Measurements from ENCODE around the gene DPP6. TPM values are rescaled to one million over a fixed set of nuclear protein-coding genes. Genes with fewer than 3 reads are reported as not detected.
"Not testable (repeated sequence)": the region's sequence is repeated elsewhere in the genome, so short reads cannot be mapped to it uniquely, and the experiment has no call there.

Gene DPP6
- total RNA-seq = 10 to 100 TPM; 13.4 to 33.2 (median 26.8) TPM

DNA sequence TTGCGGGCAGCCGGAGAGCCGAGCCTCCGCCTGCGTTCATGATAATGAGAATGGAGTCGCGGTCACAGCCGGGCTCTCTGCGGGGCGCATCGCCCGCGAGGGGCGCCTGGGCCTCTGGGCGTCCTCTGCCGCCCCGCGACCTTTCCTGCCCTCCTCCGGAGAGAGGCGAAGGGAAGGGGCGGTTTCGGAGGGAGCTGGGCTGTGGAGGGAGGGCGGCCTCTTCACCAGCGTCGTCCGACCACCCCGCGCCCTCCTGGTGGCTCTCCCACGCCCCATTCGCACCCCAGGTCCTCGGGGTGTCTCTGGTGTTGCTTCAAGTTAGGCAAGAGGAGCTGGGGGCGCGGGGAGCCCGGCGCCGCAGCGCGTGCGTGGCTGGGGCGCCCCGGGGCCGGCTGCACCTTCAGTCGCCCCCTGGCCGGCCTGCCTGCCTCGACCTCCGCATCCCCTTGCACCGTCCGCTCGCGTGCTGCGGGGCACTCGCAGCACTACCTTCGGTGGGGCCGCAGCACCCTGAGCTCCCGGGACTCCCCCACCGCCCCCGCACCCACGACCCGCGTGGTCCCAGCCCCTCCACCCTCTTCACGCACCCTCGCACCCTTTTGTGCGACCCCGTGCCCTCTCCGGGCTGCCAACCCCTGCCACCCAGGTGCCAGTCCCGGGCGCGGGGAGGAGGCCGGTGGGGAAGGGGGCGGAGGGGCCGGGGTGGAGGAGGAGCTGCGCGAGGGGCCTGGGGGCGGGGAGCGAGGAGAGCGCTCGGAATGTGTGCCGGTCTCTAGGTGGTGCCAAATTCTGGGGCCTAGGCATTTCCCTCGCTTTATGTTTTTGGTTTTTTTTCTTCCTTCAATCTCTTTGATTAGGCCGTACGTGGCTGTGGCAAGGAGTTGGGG is at the start of gene DPP6:
Gene DPP6, plus strand, starts transcription at position 756 of the 887 bp plus-strand sequence.
- H3K36me3 ChIP-seq; intact Hi-C loops (cut with DNase I); H3K27ac ChIP-seq (replicated peaks in 1 of 4); H3K9me3 ChIP-seq: not testable (repeated sequence)
- H3K4me1 ChIP-seq = peaks cover 0 to 20% (median 12%) of the 10 kb centered on the region in 4 donors
- peak within 1 kb of the TSS; percentile 22 to 28 (median 26) for H3K4me3 ChIP-seq
- DNase-seq (ENCODE audit: extremely low spot score) = peak; percentile 70
- H3K27me3 ChIP-seq = peaks cover 0 to 27% (median 5%) of the 10 kb centered on the region in 4 donors
- WGBS = 5% methylated on average over 16 of the region's 81 CpGs

DNA sequence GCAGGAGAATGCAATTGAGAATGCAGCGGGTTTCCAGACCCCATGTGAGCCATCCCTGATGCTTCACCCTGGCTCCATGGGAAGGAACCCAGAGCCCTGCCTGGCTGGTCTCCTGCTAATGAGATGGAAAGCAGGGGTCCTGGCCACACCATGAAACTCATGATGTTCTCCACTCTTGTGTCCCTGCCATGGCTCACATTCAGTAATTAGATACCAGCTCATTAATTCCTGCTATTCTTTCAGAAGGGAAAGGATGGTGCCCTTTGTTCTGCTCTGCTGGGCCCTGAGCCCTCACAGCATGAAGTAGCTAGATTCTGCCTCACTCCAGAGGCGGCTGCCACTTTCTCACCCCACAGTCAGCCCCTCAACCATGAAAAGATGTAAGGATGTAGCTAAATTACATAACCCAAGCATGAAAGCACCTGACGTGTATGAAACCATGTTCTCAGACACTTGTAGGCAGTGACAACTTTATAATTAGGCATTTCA is 42.7 kb upstream of the DPP6 start:
- H3K9me3 ChIP-seq; H3K36me3 ChIP-seq; H3K4me1 ChIP-seq; DNase-seq (ENCODE audit: extremely low spot score); H3K27me3 ChIP-seq; H3K27ac ChIP-seq (replicated peaks in 1 of 4); H3K4me3 ChIP-seq; intact Hi-C loops (cut with DNase I): not testable (repeated sequence)
- 74% methylated on average over 2 of the region's 3 CpGs for WGBS

DNA sequence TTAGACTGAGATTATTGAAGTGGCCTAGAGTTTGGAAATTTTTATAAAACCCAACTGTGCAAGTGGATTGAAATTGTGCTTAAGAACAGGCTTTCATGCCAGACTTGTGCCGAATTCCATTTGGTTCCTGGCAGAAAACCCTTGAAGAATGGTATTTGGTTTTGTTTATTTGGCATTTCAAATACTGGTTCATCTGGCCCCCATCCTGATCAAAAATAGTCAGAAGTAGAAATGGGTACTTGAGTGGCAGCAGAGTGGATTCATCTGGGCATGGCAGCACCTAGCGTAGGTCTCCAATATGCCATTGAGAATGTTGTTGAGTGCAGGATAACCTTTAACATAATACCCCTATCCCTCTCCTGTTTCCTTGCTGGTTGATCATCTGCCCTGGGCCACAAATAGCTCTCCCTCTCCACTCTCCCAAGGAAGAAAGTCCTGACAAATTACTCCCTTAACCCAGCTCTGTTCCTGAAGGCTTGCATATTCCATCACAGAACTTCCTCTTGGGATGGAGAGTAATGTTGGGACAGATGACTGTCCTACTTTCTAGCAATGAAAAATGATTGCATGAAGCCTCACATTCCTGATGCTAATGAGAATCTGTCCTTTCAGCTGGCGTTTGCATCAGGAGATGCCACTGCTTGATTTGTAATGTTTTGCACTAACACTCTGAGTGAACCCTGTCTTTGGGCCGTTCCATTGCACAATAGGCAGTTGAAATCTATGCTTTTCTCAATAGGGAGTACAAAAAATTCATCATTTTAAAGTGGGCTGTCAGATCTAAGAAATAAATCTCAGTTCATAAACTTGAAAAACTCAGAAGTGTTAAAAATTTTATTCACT is 41.3 kb upstream of the DPP6 start:
- 82% methylated on average over 3 of the region's 4 CpGs for WGBS
- H3K4me3 ChIP-seq; intact Hi-C loops (cut with DNase I); H3K27ac ChIP-seq (replicated peaks in 1 of 4); H3K9me3 ChIP-seq; H3K36me3 ChIP-seq; H3K27me3 ChIP-seq; H3K4me1 ChIP-seq: not testable (repeated sequence)
- DNase-seq (ENCODE audit: extremely low spot score) = peak; percentile 55

DNA sequence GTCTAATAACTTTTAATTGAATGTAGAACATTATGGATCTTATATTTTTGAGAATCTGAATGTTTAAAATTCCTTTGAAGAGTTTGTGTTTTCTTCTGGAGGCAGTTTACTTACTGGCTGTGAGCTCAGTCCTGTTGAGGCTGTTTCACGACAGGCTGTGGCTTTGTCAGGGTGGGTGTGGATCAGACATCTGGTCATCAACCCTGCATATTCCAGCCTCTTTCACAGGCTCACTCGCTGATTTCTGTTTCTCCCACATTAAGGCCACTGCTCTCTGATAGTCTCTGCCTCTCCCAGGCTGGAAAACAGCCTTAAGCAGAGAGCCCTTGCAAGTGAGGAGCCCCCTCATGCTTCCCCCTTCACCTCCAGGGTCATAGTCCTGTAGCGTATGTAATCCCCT is 39.4 kb upstream of the DPP6 start:
- H3K9me3 ChIP-seq; H3K27me3 ChIP-seq; intact Hi-C loops (cut with DNase I); H3K36me3 ChIP-seq; H3K4me3 ChIP-seq; H3K27ac ChIP-seq (replicated peaks in 1 of 4); H3K4me1 ChIP-seq: not testable (repeated sequence)
- DNase-seq (ENCODE audit: extremely low spot score) = peak; percentile 57
- WGBS = 61% methylated on average over 3 of the region's 3 CpGs

DNA sequence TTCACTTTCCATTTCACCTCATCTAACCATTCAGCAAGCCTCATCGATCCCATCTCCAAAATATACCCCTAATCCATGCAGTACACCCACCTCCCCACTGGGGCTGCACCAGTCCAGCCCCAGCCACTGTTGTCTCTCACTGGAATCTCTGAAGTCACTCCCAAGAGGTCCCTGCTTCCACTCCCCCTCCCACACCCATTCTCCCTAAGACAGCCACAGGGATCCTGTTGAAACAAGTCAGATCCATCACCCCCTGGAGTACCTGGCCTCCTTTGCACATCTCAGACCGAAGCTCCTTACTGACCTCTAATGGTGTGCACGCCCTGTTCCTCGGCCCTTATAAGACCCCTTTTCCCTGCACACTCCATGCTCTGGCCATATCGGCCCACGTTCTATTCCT is 36.6 kb upstream of the DPP6 start:
- 79% methylated on average over 6 of the region's 6 CpGs for WGBS
- intact Hi-C loops (cut with DNase I); H3K36me3 ChIP-seq; H3K9me3 ChIP-seq; H3K27me3 ChIP-seq; H3K4me1 ChIP-seq; H3K4me3 ChIP-seq; H3K27ac ChIP-seq (replicated peaks in 1 of 4): not testable (repeated sequence)
- peak; percentile 42 for DNase-seq (ENCODE audit: extremely low spot score)

DNA sequence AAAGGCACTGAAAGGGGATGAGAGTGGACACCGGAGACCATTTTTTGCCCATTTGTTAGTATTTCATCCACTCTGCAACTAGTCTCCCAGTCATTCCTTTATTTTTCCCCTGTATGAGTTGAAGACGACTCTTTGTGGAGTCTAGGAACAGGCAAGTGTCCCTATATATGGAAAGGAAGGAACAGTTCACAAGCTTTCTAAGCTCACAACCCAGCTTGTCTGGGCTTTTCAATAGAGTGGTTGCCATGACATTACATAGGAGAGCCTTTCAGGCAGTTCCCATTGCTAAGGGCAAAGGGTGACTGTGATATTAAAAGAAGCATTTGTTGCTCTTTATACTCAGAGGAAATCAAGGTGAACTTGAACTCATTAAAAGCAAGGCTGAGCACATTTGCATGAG is 33.8 kb upstream of the DPP6 start:
- 63% methylated on average over 2 of the region's 2 CpGs for WGBS
- DNase-seq (ENCODE audit: extremely low spot score); intact Hi-C loops (cut with DNase I); H3K36me3 ChIP-seq; H3K9me3 ChIP-seq; H3K4me1 ChIP-seq; H3K27ac ChIP-seq (replicated peaks in 1 of 4); H3K4me3 ChIP-seq; H3K27me3 ChIP-seq: not testable (repeated sequence)

DNA sequence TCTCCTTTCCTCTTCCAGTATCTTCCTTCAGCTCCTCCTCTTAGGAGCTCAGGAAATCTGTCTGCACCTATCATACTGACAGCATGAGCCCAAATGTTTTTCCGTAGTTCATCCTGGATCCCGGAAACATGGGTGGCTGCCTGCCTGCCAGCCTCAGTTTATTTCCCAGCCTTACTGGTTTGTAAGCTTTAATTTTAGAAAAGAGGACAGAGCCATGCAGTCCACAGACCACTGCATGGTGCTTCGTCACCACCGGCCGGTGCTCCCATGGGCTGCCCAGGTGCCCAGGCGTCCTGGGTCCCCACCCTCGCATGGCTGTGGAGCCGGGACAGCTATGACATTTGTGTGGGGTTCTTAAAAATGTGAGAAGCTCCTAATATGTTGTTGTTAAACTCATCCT is 24.4 kb upstream of the DPP6 start:
- H3K27me3 ChIP-seq; H3K9me3 ChIP-seq; H3K4me1 ChIP-seq; H3K27ac ChIP-seq (replicated peaks in 1 of 4); H3K36me3 ChIP-seq; H3K4me3 ChIP-seq; intact Hi-C loops (cut with DNase I): not testable (repeated sequence)
- WGBS = 78% methylated on average over 8 of the region's 8 CpGs
- peak; percentile 66 for DNase-seq (ENCODE audit: extremely low spot score)

DNA sequence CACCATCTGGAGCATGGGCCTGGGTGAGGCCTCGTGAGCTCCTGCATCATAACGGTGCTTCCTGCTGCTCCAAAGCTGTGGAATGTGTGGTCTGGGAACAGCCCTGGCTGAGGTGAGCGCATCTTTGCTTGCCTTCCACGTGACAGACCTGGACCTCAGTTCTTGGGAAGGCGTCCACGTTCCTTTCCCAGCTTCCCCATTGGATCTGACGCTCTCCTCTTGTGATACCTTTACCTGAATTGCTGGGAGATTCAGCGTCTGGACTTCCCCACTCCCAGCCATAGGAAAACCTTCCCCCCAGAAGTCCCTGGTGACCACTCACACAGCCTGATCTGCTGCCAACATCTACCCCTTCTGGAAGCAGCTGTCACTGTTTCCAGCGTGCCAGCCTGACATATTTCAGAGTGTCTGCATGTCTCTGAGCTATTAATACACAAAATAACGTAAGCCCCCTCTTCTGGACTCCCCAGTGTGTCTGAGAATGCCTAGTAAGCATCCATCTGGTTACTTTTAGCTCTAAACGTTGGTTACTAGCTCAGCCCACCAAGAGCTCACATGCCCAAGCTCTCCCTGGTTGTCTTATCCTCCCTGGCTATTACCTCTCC is 21.6 kb upstream of the DPP6 start:
- H3K27me3 ChIP-seq; H3K4me3 ChIP-seq; H3K36me3 ChIP-seq; H3K27ac ChIP-seq (replicated peaks in 1 of 4); intact Hi-C loops (cut with DNase I); H3K9me3 ChIP-seq; H3K4me1 ChIP-seq: not testable (repeated sequence)
- WGBS = 74% methylated on average over 11 of the region's 11 CpGs
- DNase-seq (ENCODE audit: extremely low spot score) = peak; percentile 47
